ENCODE data around the gene UPF2.

GRCh38 chr10:11910102-11910501, 132.5 kb downstream of the UPF2 start:
- no peak for TF ChIP-seq CTCF (IDR thresholded peaks at IDR 0.05)
- TF ChIP-seq POLR2A (IDR thresholded peaks at IDR 0.05) = no peak

Measured in thyroid gland (tissue), 4 donors.